IMR-90 (cell line): ENCODE results near the gene MED6. TPM values are rescaled to one million over a fixed set of nuclear protein-coding genes. Genes with fewer than 3 reads are reported as not detected.

Source experiments
- ATAC-seq: fragments of 200-7000 bp; cut with Tn5 transposase; 2 replicates; pipeline ENCODE4 v1.9.1; 2020; ENCODE audit warnings: low read depth, mild to moderate bottlenecking, moderate library complexity
- BruUV-seq: library from RNA; stranded (reverse); fragments of 400-500 nt; replicated peaks from 2 replicates; lab custom pipeline; 2021; lab: Mats Ljungman, UMichigan
- CTCF ChIA-PET: fragments of 300-600 bp; formaldehyde crosslinking; extraction: SDS; loops from one replicate; lab custom pipeline; 2021; ENCODE audit warnings: antibody characterized with exemption; lab: Yijun Ruan, JAX
- POLR2A ChIA-PET: fragments of 300-600 bp; sonication (Branson Sonifier 250); formaldehyde crosslinking; loops from one replicate; lab custom pipeline; 2022; ENCODE audit warnings: antibody characterized with exemption; ENCODE audit not compliant: unreplicated experiment; lab: Charles Lee
- DNase-seq: peaks from one replicate; pipeline ENCODE4 v3.0.0; 2013
- H2AFZ ChIP-seq: replicated peaks from 2 replicates; pipeline ENCODE3; 2013; ENCODE audit warnings: low read length, mild to moderate bottlenecking; ENCODE audit not compliant: poor library complexity
- H2AK5ac ChIP-seq: 2 replicates; pipeline ENCODE4 v1.6.1; 2013; ENCODE audit warnings: low read depth, low read length, inconsistent platforms
- H2AK9ac ChIP-seq: replicated peaks from 2 replicates; pipeline ENCODE3; 2013; ENCODE audit warnings: mild to moderate bottlenecking, low read depth, low read length, moderate library complexity; ENCODE audit not compliant: poor library complexity
- H2BK120ac ChIP-seq: 2 replicates; pipeline ENCODE4 v1.6.1; 2013; ENCODE audit warnings: low read depth, low read length, inconsistent platforms
- H2BK15ac ChIP-seq: 3 replicates; pipeline ENCODE4 v1.6.1; 2013; ENCODE audit warnings: low read depth, low read length, inconsistent platforms
- H2BK20ac ChIP-seq: 2 replicates; pipeline ENCODE4 v1.6.1; 2013; ENCODE audit warnings: low read depth, mild to moderate bottlenecking, inconsistent platforms, low read length, moderate library complexity
- H2BK5ac ChIP-seq: 2 replicates; pipeline ENCODE4 v1.6.1; 2013; ENCODE audit warnings: mild to moderate bottlenecking, low read depth, low read length, inconsistent platforms; ENCODE audit not compliant: poor library complexity, severe bottlenecking
- H3K14ac ChIP-seq: replicated peaks from 2 replicates; pipeline ENCODE4 v1.6.1; 2013; ENCODE audit warnings: low read depth, low read length, inconsistent platforms
- H3K18ac ChIP-seq: 2 replicates; pipeline ENCODE4 v1.6.1; 2013; ENCODE audit warnings: low read depth, low read length, control low read depth
- H3K23ac ChIP-seq: 2 replicates; pipeline ENCODE4 v1.6.1; 2013; ENCODE audit warnings: low read depth, low read length, inconsistent platforms
- H3K27ac ChIP-seq: 2 replicates; pipeline ENCODE4 v1.5.1; 2013; ENCODE audit warnings: mild to moderate bottlenecking, control low read depth, low read length; ENCODE audit not compliant: insufficient read depth
- H3K27me3 ChIP-seq: 2 replicates; pipeline ENCODE4 v1.6.1; 2013; ENCODE audit warnings: low read length; ENCODE audit not compliant: control insufficient read depth, insufficient read depth
- H3K36me3 ChIP-seq: 2 replicates; pipeline ENCODE4 v1.6.1; 2013; ENCODE audit warnings: low read length, mixed read lengths; ENCODE audit not compliant: control insufficient read depth, insufficient read depth
- H3K4ac ChIP-seq: 2 replicates; pipeline ENCODE4 v1.6.1; 2013; ENCODE audit warnings: low read depth, low read length, inconsistent platforms
- H3K4me1 ChIP-seq: 2 replicates; pipeline ENCODE4 v1.6.1; 2013; ENCODE audit warnings: low read length, mixed read lengths; ENCODE audit not compliant: control insufficient read depth, insufficient read depth
- H3K4me2 ChIP-seq: 2 replicates; pipeline ENCODE4 v1.6.1; 2013; ENCODE audit warnings: low read depth, mild to moderate bottlenecking, control low read depth, low read length, moderate library complexity
- H3K4me3 ChIP-seq: 2 replicates; pipeline ENCODE4 v1.5.1; 2013; ENCODE audit warnings: low read depth, mild to moderate bottlenecking, control low read depth, low read length, moderate library complexity; ENCODE audit not compliant: insufficient read depth
- H3K56ac ChIP-seq: 2 replicates; pipeline ENCODE4 v1.6.1; 2013; ENCODE audit warnings: low read length, inconsistent platforms; ENCODE audit not compliant: insufficient read depth; ENCODE audit errors: extremely low read depth
- H3K79me1 ChIP-seq, 2 experiments: 2 replicates each; pipeline ENCODE4 v1.6.1; 2013; ENCODE audit warnings: low read length in 2 of 2, inconsistent platforms in 1 of 2, low read depth in 1 of 2
- H3K9ac ChIP-seq: 2 replicates; pipeline ENCODE4 v1.6.1; 2013; ENCODE audit warnings: low read depth, low read length, control low read depth
- H3K9me1 ChIP-seq: 2 replicates; pipeline ENCODE4 v1.6.1; 2013; ENCODE audit warnings: low read length, inconsistent platforms; ENCODE audit not compliant: insufficient read depth
- H3K9me3 ChIP-seq: 2 replicates; pipeline ENCODE4 v1.6.1; 2013; ENCODE audit warnings: low read length; ENCODE audit not compliant: control insufficient read depth, insufficient read depth
- H4K20me1 ChIP-seq: 2 replicates; pipeline ENCODE4 v1.6.1; 2013; ENCODE audit warnings: low read length, inconsistent platforms; ENCODE audit not compliant: insufficient read depth
- H4K5ac ChIP-seq: 2 replicates; pipeline ENCODE4 v1.6.1; 2013; ENCODE audit warnings: mild to moderate bottlenecking, low read depth, low read length, control low read depth
- H4K8ac ChIP-seq, 2 experiments: 2 replicates each; pipeline ENCODE4 v1.6.1; 2013; ENCODE audit warnings: low read depth in 2 of 2, low read length in 2 of 2, control low read depth in 1 of 2, inconsistent platforms in 1 of 2
- H4K91ac ChIP-seq: 2 replicates; pipeline ENCODE4 v1.6.1; 2013; ENCODE audit warnings: low read depth, low read length, inconsistent platforms; ENCODE audit not compliant: insufficient read depth
- CTCF ChIP-seq: conservative IDR thresholded peaks from 2 replicates; pipeline ENCODE4 v1.5.1; 2012; ENCODE audit warnings: mild to moderate bottlenecking, low read depth, low read length, improper control_type of control experiment
- FOS ChIP-seq: fragments of 150-350 bp; IDR thresholded peaks from 2 replicates; pipeline ENCODE4 v1.6.1; 2016; ENCODE audit warnings: low read depth, low read length
- MAFK ChIP-seq: IDR thresholded peaks from 2 replicates; pipeline ENCODE4 v1.6.1; 2012; ENCODE audit warnings: low read depth, low read length, improper control_type of control experiment
- MAZ ChIP-seq: IDR thresholded peaks from 2 replicates; pipeline ENCODE4 v1.6.1; 2012; ENCODE audit warnings: low read depth, mild to moderate bottlenecking, low read length, improper control_type of control experiment, moderate library complexity, borderline replicate concordance
- MXI1 ChIP-seq: IDR thresholded peaks from 2 replicates; pipeline ENCODE4 v1.6.1; 2012; ENCODE audit warnings: low read depth, mild to moderate bottlenecking, low read length, moderate library complexity, borderline replicate concordance
- RFX5 ChIP-seq: IDR thresholded peaks from 2 replicates; pipeline ENCODE4 v1.8.0; 2012; ENCODE audit warnings: low read depth, mild to moderate bottlenecking, low read length, moderate library complexity
- WGBS, 2 experiments: methylation state at CpG; one replicate each; pipeline versions ENCODE4 v1.1.5 to v1.1.7; 2013; ENCODE audit warnings: missing lambda C conversion rate in 2 of 2; ENCODE audit not compliant: insufficient read length in 1 of 2; ENCODE audit errors: extremely low coverage in 2 of 2; 5-methylcytosine and 5-hydroxymethylcytosine counted together
- dilution Hi-C: fragments of 300-500 bp; cut with HindIII; formaldehyde crosslinking; loops from one replicate; pipeline ENCODE4 v1.14.3; 2018; ENCODE audit warnings: low sequenced_read_pairs; ENCODE audit not compliant: unreplicated experiment
- in situ Hi-C: fragments of 300-500 bp; cut with MboI; formaldehyde crosslinking; loops from 3 replicates; pipeline ENCODE4 v1.14.3; 2019; ENCODE audit warnings: low sequenced_read_pairs, inconsistent platforms, mixed read lengths
- intact Hi-C: fragments of 100-400 bp; cut with micrococcal nuclease; formaldehyde crosslinking; loops from 2 replicates; pipeline ENCODE4 v1.10.0; 2022
- polyA plus RNA-seq, 3 experiments: library from polyadenylated mRNA; depleted of rRNA; stranded (reverse); fragments of >200 nt; gene quantifications; 2 replicates each; pipeline ENCODE4 v1.2.3, GENCODE V29; 2012; ENCODE audit warnings: low replicate concordance in 1 of 3
- total RNA-seq: library from RNA; depleted of rRNA; stranded (reverse); fragments of >200 nt; gene quantifications from 2 replicates; pipeline ENCODE4 v1.2.3, GENCODE V29; 2012

The MED6 gene
- total and polyA plus RNA-seq, 2 of the 4 experiments (the other 2 are of a cell fraction): 24.3 to 31.5 TPM

DNA sequence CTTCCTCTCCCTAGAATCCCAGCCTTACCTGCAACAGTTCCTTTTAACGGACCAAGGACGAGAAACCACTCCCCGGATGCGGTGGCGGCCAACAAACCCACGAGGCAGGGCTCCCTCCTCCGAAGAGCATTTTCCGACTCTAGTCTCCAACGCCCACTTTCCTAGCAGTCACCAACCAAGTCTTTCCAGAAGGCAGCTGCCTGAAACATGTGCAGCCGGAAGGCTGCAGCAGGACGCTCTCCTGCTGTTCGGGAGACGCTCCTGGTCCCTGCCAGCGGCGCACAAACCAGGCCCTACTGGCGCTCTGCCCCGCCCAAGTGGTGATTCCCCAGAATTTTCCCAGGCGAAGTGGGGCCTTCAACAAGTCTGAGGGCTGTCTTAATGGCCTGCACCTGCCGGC, 44.6 kb downstream of the MED6 start:
- no peak overlapping the region for H2AK9ac ChIP-seq
- no peaks in the 10 kb centered on the region for H3K36me3 ChIP-seq
- H2BK15ac ChIP-seq: no peak overlapping the region
- H3K4me2 ChIP-seq: peak overlapping the region; percentile 33
- no peak overlapping the region for H4K8ac ChIP-seq
- no TSS peak for BruUV-seq
- in situ Hi-C loops: no loop called here
- no peaks in the 10 kb centered on the region for H3K4me1 ChIP-seq
- TF ChIP-seq CTCF (no peak), FOS (no peak), MAFK (no peak), RFX5 (no peak), MXI1 (no peak), MAZ (no peak)
- H3K9me1 ChIP-seq: no peaks in the 10 kb centered on the region
- peak; percentile 71 for ATAC-seq
- no peak overlapping the region for H4K91ac ChIP-seq
- no peak overlapping the region for H3K18ac ChIP-seq
- no peak overlapping the region for H4K5ac ChIP-seq
- no peaks in the 10 kb centered on the region for H4K20me1 ChIP-seq
- H3K9ac ChIP-seq: no peak overlapping the region
- ChIA-PET CTCF (no interaction called here), POLR2A (no interaction called here)
- H3K4ac ChIP-seq: no peak overlapping the region
- intact Hi-C loops: no loop called here
- dilution Hi-C loops: no loop called here
- WGBS, 2 experiments: 10% methylated on average over 9 of the region's 19 CpGs; no CpG with 5 or more reads in 1 of the 2 experiments
- no peak overlapping the region for H3K23ac ChIP-seq
- peak; percentile 25 for DNase-seq
- no peak overlapping the region for H2BK20ac ChIP-seq
- no peak overlapping the region for H3K14ac ChIP-seq
- H2AK5ac ChIP-seq: no peak overlapping the region
- no peak overlapping the region for H3K27ac ChIP-seq
- no peak overlapping the region for H3K56ac ChIP-seq
- peak overlapping the region; percentile 0 for H2AFZ ChIP-seq
- H3K27me3 ChIP-seq: no peaks in the 10 kb centered on the region
- peak overlapping the region; percentile 13; the same call in 1 of the 2 replicates for H3K4me3 ChIP-seq
- H2BK120ac ChIP-seq: no peak overlapping the region
- H2BK5ac ChIP-seq: no peak overlapping the region
- no peaks in the 10 kb centered on the region for H3K9me3 ChIP-seq
- no peaks in the 10 kb centered on the region for H3K79me1 ChIP-seq
